IPS-20b (cell line): ENCODE data around the gene HSD17B1.

Experiments used
- H3K27ac ChIP-seq: one replicate; pipeline ENCODE4 v1.5.1; 2013; ENCODE audit warnings: low read length
- H3K27me3 ChIP-seq: 2 replicates; pipeline ENCODE4 v1.6.1; 2013; ENCODE audit warnings: mild to moderate bottlenecking, low read length, inconsistent platforms; ENCODE audit not compliant: insufficient read depth
- H3K36me3 ChIP-seq: 2 replicates; pipeline ENCODE4 v1.6.1; 2013; ENCODE audit warnings: low read depth, mild to moderate bottlenecking, inconsistent platforms, low read length, moderate library complexity; ENCODE audit not compliant: insufficient read depth
- H3K4me1 ChIP-seq: 2 replicates; pipeline ENCODE4 v1.6.1; 2013; ENCODE audit warnings: mild to moderate bottlenecking, control low read depth, inconsistent platforms, low read length, moderate library complexity; ENCODE audit not compliant: insufficient read depth
- H3K4me3 ChIP-seq: 2 replicates; pipeline ENCODE4 v1.5.1; 2013; ENCODE audit warnings: mild to moderate bottlenecking, low read length, inconsistent platforms
- H3K9ac ChIP-seq: 2 replicates; pipeline ENCODE4 v1.6.1; 2013; ENCODE audit warnings: low read depth, mild to moderate bottlenecking, inconsistent platforms, low read length, moderate library complexity
- H3K9me3 ChIP-seq: 2 replicates; pipeline ENCODE4 v1.6.1; 2013; ENCODE audit warnings: mild to moderate bottlenecking, low read depth, low read length, inconsistent platforms; ENCODE audit not compliant: insufficient read depth

The HSD17B1 gene

DNA sequence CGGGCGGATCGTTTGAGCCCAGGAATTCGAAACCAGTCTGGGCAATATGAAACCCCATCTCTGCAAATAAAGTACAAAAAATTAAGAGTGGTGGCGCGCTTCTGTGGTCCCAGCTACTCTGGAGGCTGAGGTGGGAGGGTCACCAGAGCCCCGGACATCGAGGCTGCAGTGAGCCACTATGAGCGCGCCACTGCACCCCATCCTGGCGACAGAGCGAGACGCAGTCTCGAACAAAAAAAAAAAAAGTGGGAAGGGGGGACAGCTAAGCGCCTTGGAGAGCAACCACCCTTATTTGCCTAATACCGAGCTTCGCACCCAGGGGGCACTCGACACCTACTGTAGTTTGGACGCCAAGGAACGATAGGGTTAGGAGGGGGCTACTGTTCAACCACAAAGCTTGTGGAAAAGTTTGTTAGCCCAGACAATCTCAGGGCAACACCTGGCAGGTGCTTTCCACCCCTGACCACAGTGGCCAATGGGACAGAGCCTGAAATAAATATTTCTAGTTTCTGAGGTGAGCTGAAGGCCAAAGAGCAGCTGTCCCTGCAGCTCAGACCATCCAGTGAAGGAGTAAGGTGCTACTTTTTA lies 25.7 kb downstream of the HSD17B1 start:
- Histone ChIP-seq H3K9ac (peak overlapping the region; percentile 95), H3K27me3 (no peaks in the 10 kb centered on the region), H3K36me3 (peaks cover 60% of the 10 kb centered on the region), H3K9me3 (no peaks in the 10 kb centered on the region), H3K27ac (peak overlapping the region; percentile 45), H3K4me1 (no peaks in the 10 kb centered on the region), H3K4me3 (peak overlapping the region; percentile 94)

DNA sequence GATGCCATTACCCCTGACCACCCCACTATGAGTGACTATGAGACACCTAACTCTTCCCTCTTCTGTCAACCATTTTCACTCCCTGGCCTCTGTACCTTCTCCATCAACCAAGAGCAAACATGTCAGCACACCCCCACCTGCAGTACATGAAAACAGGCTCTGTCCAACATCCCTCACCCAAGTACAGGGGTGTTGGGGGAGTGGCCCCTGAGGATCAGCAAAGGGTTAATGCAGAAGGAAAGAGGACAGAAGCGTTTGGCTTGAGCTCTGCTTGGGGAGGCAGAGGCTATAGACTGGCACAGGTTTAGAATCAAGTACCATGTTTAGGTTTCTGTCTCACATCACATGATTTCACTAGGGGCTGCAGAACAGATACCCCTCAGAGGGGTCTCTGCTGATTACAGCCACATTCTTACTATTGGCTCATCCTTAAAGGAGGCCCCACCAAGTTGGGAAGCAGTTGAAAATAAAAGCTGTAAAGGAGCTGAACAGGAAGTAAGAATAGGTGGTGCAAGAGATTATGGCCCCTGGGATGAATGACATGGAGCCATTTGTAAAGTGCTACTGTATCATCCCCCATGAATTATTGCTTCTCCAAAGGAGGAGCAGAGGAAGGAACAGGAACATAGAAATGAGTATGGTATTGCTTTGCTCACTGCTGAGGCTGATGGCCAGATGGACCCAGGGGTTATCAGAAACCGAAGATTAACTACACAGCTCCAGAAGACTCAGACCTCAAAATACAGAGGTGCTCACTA lies 27.2 kb downstream of the HSD17B1 start:
- H3K9me3 ChIP-seq: no peaks in the 10 kb centered on the region
- no peaks in the 10 kb centered on the region for H3K4me1 ChIP-seq
- peak overlapping the region; percentile 21; the same call in 1 of the 2 replicates for H3K9ac ChIP-seq
- no peak overlapping the region for H3K27ac ChIP-seq
- H3K27me3 ChIP-seq: no peaks in the 10 kb centered on the region
- peaks cover 60% of the 10 kb centered on the region for H3K36me3 ChIP-seq
- no peak overlapping the region for H3K4me3 ChIP-seq

DNA sequence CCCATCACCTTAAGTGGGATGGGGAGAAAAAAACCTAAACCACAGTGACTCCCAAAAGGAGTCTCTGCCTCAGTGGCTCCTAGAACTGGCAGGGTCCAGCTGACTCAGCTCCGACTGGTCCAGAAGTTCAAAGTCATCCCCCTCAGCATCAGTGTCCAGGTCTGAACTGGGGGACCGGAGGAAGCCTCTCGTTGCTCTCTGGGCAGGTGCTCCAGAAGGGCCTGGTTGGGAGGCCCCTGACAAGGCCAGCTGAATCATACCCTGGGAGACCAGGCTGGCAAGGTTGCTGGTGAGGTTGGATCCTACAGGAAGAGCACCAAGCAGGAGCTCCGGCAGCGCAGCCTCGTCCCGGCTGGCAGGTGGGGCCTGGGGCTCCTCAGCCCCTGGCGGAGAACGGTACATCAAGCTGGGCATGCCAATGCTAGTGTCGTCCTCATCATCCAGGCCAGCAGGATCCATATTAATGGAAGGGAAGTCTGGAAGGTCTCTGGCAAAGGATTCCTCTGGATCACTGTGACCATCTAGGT lies 29.1 kb downstream of the HSD17B1 start:
- peaks cover 65% of the 10 kb centered on the region for H3K36me3 ChIP-seq
- H3K4me3 ChIP-seq: no peak overlapping the region
- H3K27me3 ChIP-seq: no peaks in the 10 kb centered on the region
- no peak overlapping the region for H3K27ac ChIP-seq
- no peak overlapping the region for H3K9ac ChIP-seq
- no peaks in the 10 kb centered on the region for H3K9me3 ChIP-seq
- no peaks in the 10 kb centered on the region for H3K4me1 ChIP-seq

DNA sequence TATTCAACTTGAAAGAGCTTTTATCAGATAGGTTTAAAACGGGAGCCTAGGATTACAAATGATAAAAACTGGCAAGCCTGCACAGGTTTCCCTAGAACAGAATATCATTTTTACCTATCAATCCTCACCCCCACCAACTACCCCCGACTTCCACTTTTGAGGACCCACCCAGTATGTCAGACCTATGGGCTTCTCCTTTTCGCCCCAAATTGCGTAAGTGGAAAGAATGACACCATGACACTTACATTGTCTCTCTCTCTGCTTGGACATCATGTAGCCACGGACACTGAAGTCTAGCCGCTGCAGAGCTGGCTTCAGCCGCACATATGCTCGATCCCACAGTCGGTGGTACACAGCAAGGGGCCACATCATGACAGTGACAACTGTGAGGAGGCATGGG lies 32.2 kb downstream of the HSD17B1 start:
- Histone ChIP-seq H3K4me3 (no peak overlapping the region), H3K9ac (no peak overlapping the region), H3K9me3 (no peaks in the 10 kb centered on the region), H3K36me3 (peaks cover 82% of the 10 kb centered on the region), H3K27me3 (no peaks in the 10 kb centered on the region), H3K4me1 (no peaks in the 10 kb centered on the region), H3K27ac (no peak overlapping the region)

DNA sequence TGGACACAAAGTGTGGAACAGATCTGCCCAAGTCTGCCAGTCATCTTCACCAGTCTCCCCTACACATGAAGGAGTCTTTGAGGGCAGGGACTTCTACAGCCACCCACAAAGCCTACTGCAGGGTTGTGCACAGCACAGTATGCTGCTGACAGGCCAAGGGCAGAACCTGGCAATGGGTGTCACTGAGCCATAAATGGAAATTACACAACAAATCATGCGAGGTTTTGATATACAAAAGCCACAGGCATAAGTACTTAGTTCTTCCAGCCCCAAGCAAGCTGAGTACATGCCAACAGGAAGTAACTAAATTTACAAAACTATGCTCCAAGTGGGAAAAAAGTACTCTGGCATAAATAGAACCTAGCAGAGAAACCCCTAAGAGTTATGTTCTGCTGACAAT lies 32.6 kb downstream of the HSD17B1 start:
- Histone ChIP-seq H3K36me3 (peaks cover 82% of the 10 kb centered on the region), H3K4me3 (no peak overlapping the region), H3K9me3 (no peaks in the 10 kb centered on the region), H3K27me3 (no peaks in the 10 kb centered on the region), H3K9ac (no peak overlapping the region), H3K4me1 (no peaks in the 10 kb centered on the region), H3K27ac (no peak overlapping the region)

GRCh38 chr17:42586514-42587230 lies 33.9 kb downstream of the HSD17B1 start:
- Histone ChIP-seq H3K36me3 (peaks cover 83% of the 10 kb centered on the region), H3K27me3 (no peaks in the 10 kb centered on the region), H3K4me3 (no peak overlapping the region), H3K4me1 (no peaks in the 10 kb centered on the region), H3K27ac (no peak overlapping the region), H3K9ac (no peak overlapping the region), H3K9me3 (no peaks in the 10 kb centered on the region)

DNA sequence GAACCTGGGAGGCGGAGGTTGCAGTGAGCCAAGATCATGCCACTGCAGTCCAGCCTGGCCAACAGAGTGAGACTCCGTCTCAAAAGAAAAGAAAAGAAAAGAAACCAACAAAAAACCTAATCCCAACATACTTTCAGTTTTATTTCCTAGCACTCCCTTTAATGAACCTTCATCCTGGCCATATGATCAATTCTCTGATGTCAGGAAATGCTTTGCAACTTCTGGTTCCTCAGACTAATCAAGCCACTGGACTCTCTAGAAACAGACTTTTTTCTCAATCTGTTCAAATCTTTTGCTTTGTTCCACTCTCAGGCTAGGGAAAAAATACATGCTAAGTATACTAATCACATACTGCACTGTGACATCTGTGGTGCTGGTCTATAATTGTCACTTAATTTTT lies 38.2 kb downstream of the HSD17B1 start:
- no peaks in the 10 kb centered on the region for H3K27me3 ChIP-seq
- H3K4me3 ChIP-seq: no peak overlapping the region
- peaks cover 43% of the 10 kb centered on the region for H3K36me3 ChIP-seq
- H3K9ac ChIP-seq: no peak overlapping the region
- H3K4me1 ChIP-seq: no peaks in the 10 kb centered on the region
- H3K27ac ChIP-seq: no peak overlapping the region
- no peaks in the 10 kb centered on the region for H3K9me3 ChIP-seq

GRCh38 chr17:42591411-42591810 lies 38.7 kb downstream of the HSD17B1 start:
- Histone ChIP-seq H3K9me3 (no peaks in the 10 kb centered on the region), H3K9ac (no peak overlapping the region), H3K36me3 (peaks cover 38% of the 10 kb centered on the region), H3K27me3 (no peaks in the 10 kb centered on the region), H3K27ac (no peak overlapping the region), H3K4me1 (no peaks in the 10 kb centered on the region), H3K4me3 (no peak overlapping the region)

DNA sequence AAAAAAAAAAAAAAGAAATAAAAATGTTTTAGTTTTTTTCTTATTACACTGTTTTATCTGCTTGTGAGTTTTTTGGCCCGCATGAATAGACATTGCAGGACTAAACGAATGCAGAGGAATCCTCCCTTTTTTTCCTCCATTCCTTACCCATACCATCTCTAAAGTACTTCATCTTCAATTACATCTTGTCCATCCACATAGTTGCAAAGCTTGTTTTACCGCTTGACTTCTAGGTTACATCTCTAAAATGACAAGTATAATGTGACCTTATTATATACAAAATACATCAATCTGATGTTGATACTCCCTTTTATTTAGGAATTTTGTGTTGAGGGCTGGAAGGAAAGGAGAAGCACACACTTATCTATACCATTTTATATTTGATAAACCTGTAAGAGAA lies 43.7 kb downstream of the HSD17B1 start:
- no peak overlapping the region for H3K9ac ChIP-seq
- H3K4me1 ChIP-seq: no peaks in the 10 kb centered on the region
- H3K27me3 ChIP-seq: no peaks in the 10 kb centered on the region
- no peaks in the 10 kb centered on the region; the same call in 1 of the 2 replicates for H3K36me3 ChIP-seq
- no peak overlapping the region for H3K4me3 ChIP-seq
- H3K9me3 ChIP-seq: no peaks in the 10 kb centered on the region
- no peak overlapping the region for H3K27ac ChIP-seq

GRCh38 chr17:42598905-42599304 lies 46.2 kb downstream of the HSD17B1 start:
- no peak overlapping the region for H3K4me3 ChIP-seq
- no peaks in the 10 kb centered on the region for H3K27me3 ChIP-seq
- no peaks in the 10 kb centered on the region for H3K36me3 ChIP-seq
- no peaks in the 10 kb centered on the region for H3K4me1 ChIP-seq
- no peak overlapping the region for H3K9ac ChIP-seq
- no peak overlapping the region for H3K27ac ChIP-seq
- H3K9me3 ChIP-seq: no peaks in the 10 kb centered on the region

DNA sequence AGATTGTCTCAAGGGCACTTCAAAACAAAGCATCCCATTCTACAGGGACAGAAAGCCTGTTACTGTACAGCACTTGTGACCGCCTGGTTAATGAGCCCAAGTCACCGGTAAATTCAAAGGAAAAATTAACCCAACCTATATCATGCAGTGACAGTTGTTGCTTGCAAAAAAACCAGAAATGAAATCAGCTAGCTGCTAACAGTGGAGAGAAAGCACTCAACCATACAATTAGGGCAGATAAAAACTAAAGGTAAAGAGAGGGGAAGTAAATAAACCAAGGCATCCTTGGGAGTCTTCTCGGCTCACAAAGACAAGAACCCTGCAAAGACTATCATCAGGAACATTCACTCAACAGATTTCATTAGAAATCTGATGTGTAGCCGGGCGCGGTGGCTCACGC lies 50.6 kb downstream of the HSD17B1 start:
- H3K27me3 ChIP-seq: no peaks in the 10 kb centered on the region
- no peaks in the 10 kb centered on the region for H3K9me3 ChIP-seq
- no peak overlapping the region for H3K4me3 ChIP-seq
- H3K36me3 ChIP-seq: no peaks in the 10 kb centered on the region
- no peak overlapping the region for H3K27ac ChIP-seq
- H3K4me1 ChIP-seq: peaks cover 5% of the 10 kb centered on the region; the same call in 1 of the 2 replicates
- no peak overlapping the region for H3K9ac ChIP-seq
